Loucy (cell line): ENCODE measurements around the gene ZNF747.

Experiments
- H2AFZ ChIP-seq: fragments of 200-600 bp; sonication (generic); 2 replicates; pipeline ENCODE4 v1.6.0; 2016; ENCODE audit warnings: antibody characterized with exemption, mild to moderate bottlenecking, low read length, moderate library complexity
- H3F3A ChIP-seq: fragments of 200-600 bp; 2 replicates; pipeline ENCODE4 v1.6.0; 2016; ENCODE audit warnings: antibody characterized with exemption, low read depth, mild to moderate bottlenecking
- H3K27me3 ChIP-seq: fragments of 200-600 bp; sonication (generic); 2 replicates; pipeline ENCODE4 v1.6.1; 2014; ENCODE audit warnings: low read length, mild to moderate bottlenecking; ENCODE audit not compliant: insufficient read depth, poor library complexity, severe bottlenecking
- H3K36me3 ChIP-seq: fragments of 200-600 bp; sonication (generic); 2 replicates; pipeline ENCODE4 v1.6.1; 2016; ENCODE audit warnings: low read length; ENCODE audit not compliant: insufficient read depth
- H3K4me1 ChIP-seq: fragments of 200-600 bp; sonication (generic); 2 replicates; pipeline ENCODE4 v1.5.1; 2014; ENCODE audit warnings: low read length, mild to moderate bottlenecking; ENCODE audit not compliant: insufficient read depth, poor library complexity, severe bottlenecking
- H3K4me2 ChIP-seq: fragments of 200-600 bp; sonication (generic); 2 replicates; pipeline ENCODE4 v1.6.0; 2014; ENCODE audit warnings: antibody characterized with exemption, low read length, low read depth, mild to moderate bottlenecking; ENCODE audit not compliant: poor library complexity, severe bottlenecking
- H3K4me3 ChIP-seq: fragments of 200-600 bp; sonication (generic); 2 replicates; pipeline ENCODE4 v1.5.1; 2014; ENCODE audit warnings: low read length, mild to moderate bottlenecking, mixed read lengths; ENCODE audit not compliant: poor library complexity, severe bottlenecking
- H3K79me2 ChIP-seq: fragments of 200-600 bp; sonication (generic); 2 replicates; pipeline ENCODE4 v1.6.1; 2014; ENCODE audit warnings: low read length; ENCODE audit not compliant: insufficient read depth
- H3K9ac ChIP-seq: fragments of 200-600 bp; sonication (generic); 2 replicates; pipeline ENCODE4 v1.6.0; 2014; ENCODE audit warnings: mild to moderate bottlenecking, low read depth, low read length, moderate library complexity; ENCODE audit not compliant: poor library complexity, severe bottlenecking
- H3K9me2 ChIP-seq: fragments of 200-600 bp; sonication (generic); replicated peaks from 2 replicates; pipeline ENCODE4 v1.6.1; 2016; ENCODE audit warnings: low read depth, low read length, mixed read lengths
- H3K9me3 ChIP-seq: fragments of 200-600 bp; sonication (generic); 2 replicates; pipeline ENCODE4 v1.6.1; 2014; ENCODE audit warnings: mild to moderate bottlenecking, antibody characterized with exemption, low read length, low read depth; ENCODE audit not compliant: insufficient read depth
- H4K20me1 ChIP-seq: fragments of 200-600 bp; sonication (generic); 2 replicates; pipeline ENCODE4 v1.6.0; 2014; ENCODE audit warnings: antibody characterized with exemption, low read length, mild to moderate bottlenecking; ENCODE audit not compliant: insufficient read depth, poor library complexity, severe bottlenecking
- EZH2phosphoT487 ChIP-seq: fragments of 200-600 bp; IDR thresholded peaks from 2 replicates; pipeline ENCODE4 v1.6.1; 2018; ENCODE audit warnings: antibody characterized with exemption, mild to moderate bottlenecking, moderate library complexity, borderline replicate concordance
- TF ChIP-seq, protein P1 (sequence below): fragments of 200-600 bp; sonication (generic); conservative IDR thresholded peaks from 2 replicates; pipeline ENCODE4 v1.5.1; 2014; ENCODE audit warnings: mild to moderate bottlenecking, antibody characterized with exemption, low read length

Gene ZNF747

DNA sequence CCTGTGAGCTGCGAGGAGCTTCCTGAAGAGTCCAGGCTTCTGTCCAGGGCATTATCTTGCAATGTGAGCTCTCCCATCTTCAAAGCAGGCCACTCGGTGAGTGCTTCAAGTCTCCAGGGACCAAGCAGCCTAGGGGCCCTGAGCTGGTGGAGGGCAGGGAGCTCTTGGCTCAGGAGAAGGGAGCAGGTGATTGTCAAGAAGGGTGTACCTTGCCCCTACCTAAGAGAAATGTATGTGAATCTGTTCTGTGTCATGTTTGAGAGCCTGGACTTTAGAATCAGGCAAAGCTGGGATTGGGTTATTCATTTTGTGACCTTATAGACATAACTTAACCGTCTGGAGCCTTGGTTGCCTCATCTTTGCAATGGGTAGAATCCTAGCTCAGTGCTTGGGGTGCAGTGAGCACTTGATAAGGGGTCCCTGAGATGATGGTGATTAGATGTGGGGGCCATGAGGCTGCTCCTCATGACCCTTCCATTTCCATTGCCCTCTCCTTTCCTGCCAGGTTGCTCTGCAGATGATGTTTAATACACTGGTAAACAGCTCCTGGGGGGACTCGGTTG is 24.2 kb downstream of the ZNF747 start:
- H3K4me3 ChIP-seq = no peak overlapping the region
- no peaks in the 10 kb centered on the region for H3K79me2 ChIP-seq
- no peak overlapping the region for H3K4me2 ChIP-seq
- TF ChIP-seq, protein P1, sequence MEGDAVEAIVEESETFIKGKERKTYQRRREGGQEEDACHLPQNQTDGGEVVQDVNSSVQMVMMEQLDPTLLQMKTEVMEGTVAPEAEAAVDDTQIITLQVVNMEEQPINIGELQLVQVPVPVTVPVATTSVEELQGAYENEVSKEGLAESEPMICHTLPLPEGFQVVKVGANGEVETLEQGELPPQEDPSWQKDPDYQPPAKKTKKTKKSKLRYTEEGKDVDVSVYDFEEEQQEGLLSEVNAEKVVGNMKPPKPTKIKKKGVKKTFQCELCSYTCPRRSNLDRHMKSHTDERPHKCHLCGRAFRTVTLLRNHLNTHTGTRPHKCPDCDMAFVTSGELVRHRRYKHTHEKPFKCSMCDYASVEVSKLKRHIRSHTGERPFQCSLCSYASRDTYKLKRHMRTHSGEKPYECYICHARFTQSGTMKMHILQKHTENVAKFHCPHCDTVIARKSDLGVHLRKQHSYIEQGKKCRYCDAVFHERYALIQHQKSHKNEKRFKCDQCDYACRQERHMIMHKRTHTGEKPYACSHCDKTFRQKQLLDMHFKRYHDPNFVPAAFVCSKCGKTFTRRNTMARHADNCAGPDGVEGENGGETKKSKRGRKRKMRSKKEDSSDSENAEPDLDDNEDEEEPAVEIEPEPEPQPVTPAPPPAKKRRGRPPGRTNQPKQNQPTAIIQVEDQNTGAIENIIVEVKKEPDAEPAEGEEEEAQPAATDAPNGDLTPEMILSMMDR = no peak
- TF ChIP-seq EZH2phosphoT487 = no peak
- no peaks in the 10 kb centered on the region for H3K4me1 ChIP-seq
- no peak overlapping the region for H2AFZ ChIP-seq
- no peak overlapping the region for H3K9ac ChIP-seq
- no peaks in the 10 kb centered on the region for H3F3A ChIP-seq
- no peaks in the 10 kb centered on the region for H3K9me3 ChIP-seq
- H3K27me3 ChIP-seq = no peaks in the 10 kb centered on the region
- H3K9me2 ChIP-seq = no peaks in the 10 kb centered on the region
- no peaks in the 10 kb centered on the region for H4K20me1 ChIP-seq
- H3K36me3 ChIP-seq = peaks cover 25% of the 10 kb centered on the region; the same call in 1 of the 2 replicates

DNA sequence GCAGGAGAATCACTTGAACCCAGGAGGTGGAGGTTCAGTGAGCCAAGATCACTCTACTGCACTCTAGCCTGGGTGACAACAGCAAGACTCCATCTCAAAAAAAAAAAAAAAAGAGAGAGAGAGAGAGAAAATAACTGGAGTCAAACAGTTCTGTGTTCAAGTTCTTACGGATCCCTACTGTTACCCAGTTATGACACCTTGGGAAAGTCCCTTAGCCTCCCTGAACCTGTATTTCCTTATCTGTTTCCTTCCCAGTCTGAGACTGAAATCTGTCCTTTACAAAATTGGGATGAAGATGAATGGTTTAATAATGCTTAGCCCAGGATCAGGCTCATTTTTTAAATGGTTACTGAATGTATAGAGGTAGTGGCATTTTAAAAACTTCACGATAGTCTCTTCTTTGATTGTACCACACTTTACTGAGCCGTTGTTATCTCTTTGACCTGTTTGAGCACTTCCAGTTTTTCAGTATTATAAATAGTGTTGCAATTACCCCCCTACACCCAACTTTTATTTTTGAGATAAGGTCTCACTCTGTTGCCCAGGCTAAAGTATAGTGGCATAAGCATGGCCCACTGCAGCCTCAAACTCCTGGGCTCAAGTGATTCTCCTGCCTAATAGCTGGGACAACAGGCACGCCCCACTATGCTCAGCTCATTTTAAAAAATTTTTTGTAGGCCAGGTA is 25.4 kb downstream of the ZNF747 start:
- no peaks in the 10 kb centered on the region for H3K79me2 ChIP-seq
- H3K9me2 ChIP-seq = no peaks in the 10 kb centered on the region
- no peak overlapping the region for H3K4me2 ChIP-seq
- H3K9ac ChIP-seq = no peak overlapping the region
- peaks cover 32% of the 10 kb centered on the region; the same call in 1 of the 2 replicates for H3K36me3 ChIP-seq
- H2AFZ ChIP-seq = no peak overlapping the region
- no peaks in the 10 kb centered on the region for H3K27me3 ChIP-seq
- H3K9me3 ChIP-seq = no peaks in the 10 kb centered on the region
- TF ChIP-seq EZH2phosphoT487 = no peak
- no peak overlapping the region for H3K4me3 ChIP-seq
- no peaks in the 10 kb centered on the region for H3K4me1 ChIP-seq
- H3F3A ChIP-seq = no peaks in the 10 kb centered on the region
- H4K20me1 ChIP-seq = no peaks in the 10 kb centered on the region

DNA sequence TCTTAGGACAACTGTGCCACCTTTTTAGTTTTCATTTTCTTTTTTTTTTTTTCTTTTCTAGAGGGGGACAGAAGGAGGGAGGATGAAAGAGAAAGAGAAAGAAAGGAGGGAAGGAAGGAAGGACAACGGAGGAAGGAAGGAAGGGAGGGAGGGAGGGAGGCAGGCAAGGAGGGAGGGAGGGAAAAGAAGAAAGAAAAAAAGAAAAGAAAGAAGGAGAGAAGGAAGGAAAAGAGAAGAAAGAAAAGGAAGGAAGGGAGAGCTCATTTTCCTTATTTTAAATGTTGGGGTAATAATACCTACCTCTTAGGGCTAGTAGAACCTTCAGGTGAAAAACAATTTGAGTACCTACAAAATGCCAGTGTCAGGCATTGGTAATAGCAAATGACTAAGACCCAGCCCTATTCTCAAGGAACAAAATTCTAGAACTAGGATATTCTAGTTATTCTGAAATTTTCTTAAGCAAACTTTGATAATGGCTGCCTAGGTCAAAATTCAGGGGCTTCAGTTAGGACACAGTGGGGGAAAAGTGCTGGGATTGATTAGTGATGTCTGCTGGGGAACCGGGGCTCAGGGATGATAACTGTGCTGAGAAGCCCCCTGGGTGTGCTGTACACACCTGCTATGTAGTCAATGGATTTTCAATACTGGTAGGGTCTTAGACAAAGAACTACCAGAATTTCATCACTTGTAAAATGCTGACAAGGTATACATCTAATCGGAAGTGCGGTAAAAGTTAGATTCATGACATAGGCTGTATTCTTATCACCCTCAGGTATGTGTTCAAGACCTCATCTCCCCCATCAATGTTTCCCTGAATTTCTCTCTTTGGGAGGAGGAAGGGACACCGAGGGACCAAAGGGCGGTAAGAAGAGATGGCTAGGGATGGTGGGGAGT is 31.0 kb downstream of the ZNF747 start:
- H3K79me2 ChIP-seq = no peaks in the 10 kb centered on the region
- no peak overlapping the region for H3K4me3 ChIP-seq
- no peaks in the 10 kb centered on the region for H3K9me2 ChIP-seq
- H3K9me3 ChIP-seq = no peaks in the 10 kb centered on the region
- no peaks in the 10 kb centered on the region for H3K4me1 ChIP-seq
- H3K27me3 ChIP-seq = no peaks in the 10 kb centered on the region
- H2AFZ ChIP-seq = no peak overlapping the region
- H4K20me1 ChIP-seq = no peaks in the 10 kb centered on the region
- no peak overlapping the region for H3K4me2 ChIP-seq
- TF ChIP-seq, protein P1 = no peak
- TF ChIP-seq EZH2phosphoT487 = no peak
- peaks cover 21% of the 10 kb centered on the region; the same call in 1 of the 2 replicates for H3K36me3 ChIP-seq
- no peaks in the 10 kb centered on the region for H3F3A ChIP-seq
- H3K9ac ChIP-seq = no peak overlapping the region
